CD14-positive monocyte (primary cell): ENCODE measurements around the gene RNU6-8. TPM values are rescaled to one million over a fixed set of nuclear protein-coding genes. Genes with fewer than 3 reads are reported as not detected.

Experiments
- DNase-seq, 3 donors: peaks; one replicate each; pipeline ENCODE4 v3.0.0-alpha.2; 2011 to 2022
- H2AFZ ChIP-seq: 2 replicates; pipeline ENCODE4 v1.6.0; 2012; ENCODE audit warnings: mild to moderate bottlenecking, low read depth, low read length, inconsistent platforms; ENCODE audit not compliant: insufficient read depth, poor library complexity, severe bottlenecking
- H3K27ac ChIP-seq, 2 donors: 1 replicate in 1 of 2; 2 replicates in 1 of 2; pipeline ENCODE4 v1.5.1; 2012 to 2013; ENCODE audit warnings: low read length in 2 of 2, control low read depth in 1 of 2, inconsistent platforms in 1 of 2, low read depth in 1 of 2, mild to moderate bottlenecking in 1 of 2
- H3K27me3 ChIP-seq, 2 donors: one replicate each; pipeline versions ENCODE4 v1.6.0 to v1.6.1; 2011 to 2013; ENCODE audit warnings: low read length in 2 of 2; ENCODE audit not compliant: control insufficient read depth in 2 of 2, insufficient read depth in 2 of 2
- H3K36me3 ChIP-seq, 2 donors: replicated peaks in 1 of 2; 1 replicate in 1 of 2; 2 replicates in 1 of 2; pipeline versions ENCODE4 v1.5.1 to v1.6.1; 2012 to 2013; ENCODE audit warnings: low read length in 2 of 2, control low read depth in 1 of 2, inconsistent platforms in 1 of 2, mild to moderate bottlenecking in 1 of 2; ENCODE audit not compliant: insufficient read depth in 2 of 2, control insufficient read depth in 1 of 2
- H3K4me1 ChIP-seq, 2 donors: 1 replicate in 1 of 2; 2 replicates in 1 of 2; pipeline versions ENCODE4 v1.5.1 to v1.6.1; 2012 to 2013; ENCODE audit warnings: low read length in 2 of 2, control low read depth in 1 of 2, inconsistent platforms in 1 of 2, mild to moderate bottlenecking in 1 of 2, moderate library complexity in 1 of 2; ENCODE audit not compliant: insufficient read depth in 2 of 2, control insufficient read depth in 1 of 2
- H3K4me2 ChIP-seq: replicated peaks from 2 replicates; pipeline ENCODE3; 2012; ENCODE audit warnings: low read length, moderate library complexity, mild to moderate bottlenecking; ENCODE audit not compliant: poor library complexity, severe bottlenecking; ENCODE audit errors: extremely low read depth
- H3K4me3 ChIP-seq, 3 experiments: fragments of 200-600 bp in 1 of 3; sonication (generic) in 1 of 3; replicated peaks in 1 of 3; 1 replicate in 2 of 3; 2 replicates in 1 of 3; pipeline ENCODE4 v1.5.1; 2011 to 2013; ENCODE audit warnings: low read length in 3 of 3, mild to moderate bottlenecking in 3 of 3, control low read depth in 2 of 3, low read depth in 2 of 3, inconsistent platforms in 1 of 3, moderate library complexity in 1 of 3
- H3K79me2 ChIP-seq: 2 replicates; pipeline ENCODE4 v1.6.0; 2012; ENCODE audit warnings: mild to moderate bottlenecking, control low read depth, inconsistent platforms, low read length, moderate library complexity; ENCODE audit not compliant: insufficient read depth
- H3K9ac ChIP-seq: 2 replicates; pipeline ENCODE4 v1.6.0; 2017; ENCODE audit warnings: low read length, mild to moderate bottlenecking; ENCODE audit not compliant: insufficient read depth, poor library complexity, severe bottlenecking
- H3K9me3 ChIP-seq, 2 donors: replicated peaks in 1 of 2; 1 replicate in 1 of 2; 2 replicates in 1 of 2; pipeline versions ENCODE4 v1.5.1 to v1.6.1; 2012 to 2013; ENCODE audit warnings: low read length in 2 of 2, control low read depth in 1 of 2; ENCODE audit not compliant: control insufficient read depth in 1 of 2, insufficient read depth in 1 of 2
- H4K20me1 ChIP-seq: 2 replicates; pipeline ENCODE4 v1.6.0; 2012; ENCODE audit warnings: mild to moderate bottlenecking, low read length, control low read depth, moderate library complexity; ENCODE audit not compliant: insufficient read depth
- H3K27ac Mint-ChIP-seq, 7 donors: one replicate each; pipeline ENCODE4 v1.8.0; 2020; ENCODE audit warnings: mild to moderate bottlenecking in 7 of 7, mixed read lengths in 7 of 7, moderate library complexity in 6 of 7, inconsistent platforms in 2 of 7
- H3K27me3 Mint-ChIP-seq, 3 donors: one replicate each; pipeline ENCODE4 v1.8.0; 2021 to 2022; ENCODE audit warnings: low read depth in 3 of 3, mild to moderate bottlenecking in 3 of 3, mixed read lengths in 3 of 3, moderate library complexity in 3 of 3, inconsistent platforms in 1 of 3
- H3K36me3 Mint-ChIP-seq, 2 donors: one replicate each; pipeline ENCODE4 v1.8.0; 2020; ENCODE audit warnings: mixed read lengths in 2 of 2, inconsistent platforms in 1 of 2, mild to moderate bottlenecking in 1 of 2
- H3K4me1 Mint-ChIP-seq: one replicate; pipeline ENCODE4 v1.8.0; 2020; ENCODE audit warnings: mild to moderate bottlenecking, mixed read lengths
- H3K4me3 Mint-ChIP-seq, 2 donors: one replicate each; pipeline ENCODE4 v1.8.0; 2020; ENCODE audit warnings: mild to moderate bottlenecking in 2 of 2, mixed read lengths in 2 of 2, moderate library complexity in 1 of 2
- H3K9me3 Mint-ChIP-seq, 7 donors: one replicate each; pipeline ENCODE4 v1.8.0; 2020 to 2022; ENCODE audit warnings: mixed read lengths in 7 of 7, mild to moderate bottlenecking in 6 of 7, moderate library complexity in 6 of 7, inconsistent platforms in 2 of 7
- WGBS: methylation state at CpG from one replicate; pipeline ENCODE4 v1.1.5; 2013; ENCODE audit warnings: missing lambda C conversion rate; ENCODE audit not compliant: insufficient coverage; 5-methylcytosine and 5-hydroxymethylcytosine counted together
- intact Hi-C, 2 donors: fragments of 100-400 bp; cut with micrococcal nuclease; formaldehyde crosslinking; loops; one replicate each; pipeline versions ENCODE4 v1.15.0 to v1.15.1; 2023
- polyA plus RNA-seq, 3 donors: library from polyadenylated mRNA; depleted of rRNA in 1 of 3; unstranded in 2 of 3; stranded (reverse) in 1 of 3; fragments of 300-500 nt in 2 of 3; fragments of >200 nt in 1 of 3; fragmentation: Illumina TruSeq in 2 of 3; gene quantifications; 1 replicate in 2 of 3; 2 replicates in 1 of 3; pipeline ENCODE4 v1.2.3, GENCODE V29; 2012 to 2021
- TF ChIP-seq, protein P1 (sequence below): fragments of 200-600 bp; IDR thresholded peaks from one replicate; pipeline ENCODE4 v1.8.0; 2022; ENCODE audit warnings: antibody characterized with exemption, mild to moderate bottlenecking

The RNU6-8 gene
- polyA plus RNA-seq, 3 donors = not detected

DNA sequence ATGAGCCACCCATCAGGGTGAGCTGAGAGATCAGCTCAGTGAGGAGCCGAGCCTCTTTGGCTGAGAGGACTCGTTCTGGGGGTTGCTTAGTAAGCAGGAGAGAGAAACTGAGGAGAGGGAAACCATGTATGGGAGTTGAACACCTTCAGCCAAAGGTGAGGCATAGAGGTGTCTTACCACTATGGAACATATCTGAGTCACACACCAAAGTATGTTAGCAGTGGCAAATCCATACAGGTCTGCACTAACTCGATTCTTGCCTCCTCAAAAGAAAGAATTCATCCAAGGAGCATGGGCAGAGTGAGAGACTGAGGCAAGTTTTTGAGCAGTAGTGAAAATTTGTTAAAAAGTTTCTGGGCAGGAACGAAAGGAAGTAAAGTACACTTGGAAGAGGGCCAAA is 46.7 kb upstream of the RNU6-8 start:
- Histone ChIP-seq H4K20me1 (no peaks in the 10 kb centered on the region), H3K27me3 (no peaks in the 10 kb centered on the region), H3K27ac (no peak overlapping the region), H3K4me3 (no peak overlapping the region), H3K9ac (no peak overlapping the region), H3K36me3 (no peaks in the 10 kb centered on the region), H2AFZ (no peak overlapping the region), H3K4me2 (no peak overlapping the region), H3K79me2 (no peaks in the 10 kb centered on the region), H3K4me1 (no peaks in the 10 kb centered on the region), H3K9me3 (no peaks in the 10 kb centered on the region)
- no peaks in the 10 kb centered on the region for H3K9me3 Mint-ChIP-seq
- WGBS = 91% methylated on average over 1 of the region's 4 CpGs
- H3K27me3 Mint-ChIP-seq = peaks cover 0 to 1% (median 0%) of the 10 kb centered on the region in 3 donors
- DNase-seq = no peak
- H3K4me1 Mint-ChIP-seq = no peaks in the 10 kb centered on the region
- intact Hi-C loops = loop anchor here (5.0 to 10.0 kb wide), 4 partner anchors 177 to 745 kb away; no protein-coding TSS in a partner anchor
- no peak overlapping the region for H3K27ac Mint-ChIP-seq
- H3K4me3 Mint-ChIP-seq = no peak overlapping the region
- TF ChIP-seq, protein P1, sequence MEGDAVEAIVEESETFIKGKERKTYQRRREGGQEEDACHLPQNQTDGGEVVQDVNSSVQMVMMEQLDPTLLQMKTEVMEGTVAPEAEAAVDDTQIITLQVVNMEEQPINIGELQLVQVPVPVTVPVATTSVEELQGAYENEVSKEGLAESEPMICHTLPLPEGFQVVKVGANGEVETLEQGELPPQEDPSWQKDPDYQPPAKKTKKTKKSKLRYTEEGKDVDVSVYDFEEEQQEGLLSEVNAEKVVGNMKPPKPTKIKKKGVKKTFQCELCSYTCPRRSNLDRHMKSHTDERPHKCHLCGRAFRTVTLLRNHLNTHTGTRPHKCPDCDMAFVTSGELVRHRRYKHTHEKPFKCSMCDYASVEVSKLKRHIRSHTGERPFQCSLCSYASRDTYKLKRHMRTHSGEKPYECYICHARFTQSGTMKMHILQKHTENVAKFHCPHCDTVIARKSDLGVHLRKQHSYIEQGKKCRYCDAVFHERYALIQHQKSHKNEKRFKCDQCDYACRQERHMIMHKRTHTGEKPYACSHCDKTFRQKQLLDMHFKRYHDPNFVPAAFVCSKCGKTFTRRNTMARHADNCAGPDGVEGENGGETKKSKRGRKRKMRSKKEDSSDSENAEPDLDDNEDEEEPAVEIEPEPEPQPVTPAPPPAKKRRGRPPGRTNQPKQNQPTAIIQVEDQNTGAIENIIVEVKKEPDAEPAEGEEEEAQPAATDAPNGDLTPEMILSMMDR = no peak
- no peaks in the 10 kb centered on the region for H3K36me3 Mint-ChIP-seq

DNA sequence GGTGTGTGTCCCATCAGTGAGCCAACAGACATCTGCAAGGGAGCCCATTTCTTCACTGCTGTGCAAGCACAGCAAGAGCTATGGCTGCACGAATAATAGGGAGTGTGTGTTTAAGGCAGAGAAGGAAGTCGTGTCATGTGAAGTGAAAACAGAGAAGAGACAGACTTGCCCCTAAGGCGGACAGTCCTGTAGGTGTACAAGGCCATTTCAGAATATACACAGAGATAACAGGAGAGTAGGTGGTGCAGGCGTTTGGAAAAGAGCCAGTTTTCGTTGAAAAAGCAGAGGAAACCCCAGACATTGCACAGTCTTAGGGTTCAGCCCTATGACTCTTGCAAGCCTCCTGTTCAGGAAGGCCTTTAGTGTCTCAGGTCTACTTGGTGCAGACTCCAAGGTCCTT is 46.3 kb upstream of the RNU6-8 start:
- intact Hi-C loops = no loop called here
- H3K4me3 Mint-ChIP-seq = no peak overlapping the region
- WGBS = 74% methylated on average over 5 of the region's 5 CpGs
- H3K27ac Mint-ChIP-seq = no peak overlapping the region
- Histone ChIP-seq H4K20me1 (no peaks in the 10 kb centered on the region), H3K4me2 (no peak overlapping the region), H3K79me2 (no peaks in the 10 kb centered on the region), H3K4me1 (no peaks in the 10 kb centered on the region), H3K9me3 (no peaks in the 10 kb centered on the region), H3K27me3 (no peaks in the 10 kb centered on the region), H3K4me3 (no peak overlapping the region), H2AFZ (no peak overlapping the region), H3K27ac (no peak overlapping the region), H3K9ac (no peak overlapping the region), H3K36me3 (no peaks in the 10 kb centered on the region)
- H3K4me1 Mint-ChIP-seq = no peaks in the 10 kb centered on the region
- no peak for DNase-seq
- TF ChIP-seq, protein P1 = no peak
- peaks cover 0 to 1% (median 0%) of the 10 kb centered on the region in 3 donors for H3K27me3 Mint-ChIP-seq
- H3K9me3 Mint-ChIP-seq = no peaks in the 10 kb centered on the region
- H3K36me3 Mint-ChIP-seq = no peaks in the 10 kb centered on the region
